HG03460 (cell line): ENCODE measurements around the gene PAK4.
"Not testable (repeated sequence)": the region's sequence is repeated elsewhere in the genome, so short reads cannot be mapped to it uniquely, and the experiment has no call there.

Experiments
- ATAC-seq: cut with Tn5 transposase; IDR thresholded peaks from one replicate; pipeline ENCODE4 v1.9.1; 2021; ENCODE audit not compliant: unreplicated experiment

The PAK4 gene

GRCh38 chr19:39202998-39203355, 77.4 kb downstream of the PAK4 start:
- no peak for ATAC-seq

GRCh38 chr19:39203372-39204341, 78.1 kb downstream of the PAK4 start, which contains the start of gene SYCN:
Gene SYCN (minus strand): TSS chr19:39204263. CDS start chr19:39204254, 9 bp downstream.
- no peak for ATAC-seq

GRCh38 chr19:39205449-39205764, 79.8 kb downstream of the PAK4 start:
- no peak for ATAC-seq

- no peak for ATAC-seq
Observed at GRCh38 chr19:39206122-39206521, 80.5 kb downstream of the PAK4 start.

- ATAC-seq: no peak
Observed at GRCh38 chr19:39207293-39207836, 81.8 kb downstream of the PAK4 start.

GRCh38 chr19:39208175-39208795, 82.7 kb downstream of the PAK4 start:
- ATAC-seq: no peak

- no peak for ATAC-seq
Observed at GRCh38 chr19:39209196-39209595, 83.6 kb downstream of the PAK4 start.

- ATAC-seq: no peak
Observed at GRCh38 chr19:39211731-39212374, 86.3 kb downstream of the PAK4 start.

- no peak for ATAC-seq
Observed at GRCh38 chr19:39212375-39212742, 86.8 kb downstream of the PAK4 start.

- not testable (repeated sequence) for ATAC-seq
Observed at GRCh38 chr19:39215323-39215722, 89.7 kb downstream of the PAK4 start.

- ATAC-seq: no peak
Observed at GRCh38 chr19:39217094-39217493, 91.5 kb downstream of the PAK4 start.

GRCh38 chr19:39218230-39219007, 92.8 kb downstream of the PAK4 start:
- ATAC-seq: no peak

GRCh38 chr19:39219108-39219507, 93.5 kb downstream of the PAK4 start:
- ATAC-seq: not testable (repeated sequence)

- no peak for ATAC-seq
Observed at GRCh38 chr19:39223703-39224279, 98.2 kb downstream of the PAK4 start.

GRCh38 chr19:39224910-39225309, 99.3 kb downstream of the PAK4 start:
- ATAC-seq: no peak
